ENCODE data around the gene JCAD.
A peak's percentile ranks its signal among the peaks of the same experiment; 100 is the strongest.

JCAD gene

GRCh38 chr10:30048768-30049517, 10.4 kb downstream of the JCAD start:
- Histone ChIP-seq H3K9ac (ENCODE audit: low read length in 5 of 5) (no peak overlapping the region), H3K27ac (ENCODE audit: low read depth, low read length) (peak overlapping the region; percentile 11), H3K9me3 (ENCODE audit: control insufficient read depth in 5 of 5, low read length in 5 of 5) (no peaks in the 10 kb centered on the region), H3K4me1 (ENCODE audit: control insufficient read depth in 5 of 5, insufficient read depth in 5 of 5, low read length in 5 of 5) (peaks cover 0 to 79% (median 4%) of the 10 kb centered on the region in 5 donors), H3K4me3 (ENCODE audit: low read depth in 1 of 5, low read length in 5 of 5) (no peak overlapping the region), H3K36me3 (ENCODE audit: control insufficient read depth in 5 of 5, insufficient read depth in 5 of 5, low read length in 5 of 5) (peaks cover 0 to 25% (median 18%) of the 10 kb centered on the region in 5 donors), H3K27me3 (ENCODE audit: control insufficient read depth in 5 of 5, insufficient read depth in 4 of 5, low read length in 5 of 5) (peaks cover 0 to 4% (median 0%) of the 10 kb centered on the region in 5 donors)

GRCh38 chr10:30047924-30048531, 11.4 kb downstream of the JCAD start:
- Histone ChIP-seq H3K9ac (ENCODE audit: low read length in 5 of 5) (no peak overlapping the region), H3K36me3 (ENCODE audit: control insufficient read depth in 5 of 5, insufficient read depth in 5 of 5, low read length in 5 of 5) (peaks cover 0 to 25% (median 18%) of the 10 kb centered on the region in 5 donors), H3K4me3 (ENCODE audit: low read depth in 1 of 5, low read length in 5 of 5) (no peak overlapping the region), H3K27me3 (ENCODE audit: control insufficient read depth in 5 of 5, insufficient read depth in 4 of 5, low read length in 5 of 5) (peaks cover 0 to 4% (median 0%) of the 10 kb centered on the region in 5 donors), H3K4me1 (ENCODE audit: control insufficient read depth in 5 of 5, insufficient read depth in 5 of 5, low read length in 5 of 5) (peaks cover 0 to 83% (median 8%) of the 10 kb centered on the region in 5 donors), H3K27ac (ENCODE audit: low read depth, low read length) (peak overlapping the region; percentile 11), H3K9me3 (ENCODE audit: control insufficient read depth in 5 of 5, low read length in 5 of 5) (no peaks in the 10 kb centered on the region)

DNA sequence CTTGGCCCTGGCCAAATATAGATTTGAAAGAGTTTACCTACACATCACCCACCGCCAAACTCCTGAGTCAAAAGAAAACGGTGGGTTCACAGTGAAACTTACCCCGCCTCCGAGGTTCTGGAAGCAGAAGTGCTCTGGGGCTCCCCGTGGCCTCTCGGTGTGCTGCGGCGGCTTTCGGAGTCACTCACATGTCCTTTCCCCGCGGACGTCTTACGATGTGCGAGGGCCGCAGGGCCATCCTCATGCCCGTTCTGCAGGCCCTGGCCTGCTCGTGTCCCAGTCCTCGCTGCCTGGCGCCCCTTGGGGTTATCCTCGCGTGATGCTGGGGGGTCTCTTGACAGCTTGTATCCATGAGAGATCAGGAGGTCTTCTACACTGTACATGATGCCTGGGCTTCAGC, 12.0 kb downstream of the JCAD start:
- H3K4me1 ChIP-seq (ENCODE audit: control insufficient read depth in 5 of 5, insufficient read depth in 5 of 5, low read length in 5 of 5) = peaks cover 0 to 86% (median 8%) of the 10 kb centered on the region in 5 donors
- H3K36me3 ChIP-seq (ENCODE audit: control insufficient read depth in 5 of 5, insufficient read depth in 5 of 5, low read length in 5 of 5) = peaks cover 0 to 25% (median 18%) of the 10 kb centered on the region in 5 donors
- no peak overlapping the region for H3K9ac ChIP-seq (ENCODE audit: low read length in 5 of 5)
- no peaks in the 10 kb centered on the region for H3K9me3 ChIP-seq (ENCODE audit: control insufficient read depth in 5 of 5, low read length in 5 of 5)
- no peak overlapping the region for H3K4me3 ChIP-seq (ENCODE audit: low read depth in 1 of 5, low read length in 5 of 5)
- peaks cover 0 to 4% (median 0%) of the 10 kb centered on the region in 5 donors for H3K27me3 ChIP-seq (ENCODE audit: control insufficient read depth in 5 of 5, insufficient read depth in 4 of 5, low read length in 5 of 5)
- H3K27ac ChIP-seq (ENCODE audit: low read depth, low read length) = no peak overlapping the region

- Histone ChIP-seq H3K27ac (ENCODE audit: low read depth, low read length) (no peak overlapping the region), H3K36me3 (ENCODE audit: control insufficient read depth in 5 of 5, insufficient read depth in 5 of 5, low read length in 5 of 5) (peaks cover 0 to 25% (median 18%) of the 10 kb centered on the region in 5 donors), H3K9ac (ENCODE audit: low read length in 5 of 5) (no peak overlapping the region), H3K4me1 (ENCODE audit: control insufficient read depth in 5 of 5, insufficient read depth in 5 of 5, low read length in 5 of 5) (peaks cover 0 to 84% (median 8%) of the 10 kb centered on the region in 5 donors), H3K4me3 (ENCODE audit: low read depth in 1 of 5, low read length in 5 of 5) (no peak overlapping the region), H3K27me3 (ENCODE audit: control insufficient read depth in 5 of 5, insufficient read depth in 4 of 5, low read length in 5 of 5) (peaks cover 0 to 4% (median 0%) of the 10 kb centered on the region in 5 donors), H3K9me3 (ENCODE audit: control insufficient read depth in 5 of 5, low read length in 5 of 5) (no peaks in the 10 kb centered on the region)
Measured at GRCh38 chr10:30046476-30046875, 12.9 kb downstream of the JCAD start.

- no peak overlapping the region for H3K27ac ChIP-seq (ENCODE audit: low read depth, low read length)
- peaks cover 0 to 86% (median 8%) of the 10 kb centered on the region in 5 donors for H3K4me1 ChIP-seq (ENCODE audit: control insufficient read depth in 5 of 5, insufficient read depth in 5 of 5, low read length in 5 of 5)
- H3K36me3 ChIP-seq (ENCODE audit: control insufficient read depth in 5 of 5, insufficient read depth in 5 of 5, low read length in 5 of 5) = peaks cover 0 to 25% (median 18%) of the 10 kb centered on the region in 5 donors
- no peaks in the 10 kb centered on the region for H3K9me3 ChIP-seq (ENCODE audit: control insufficient read depth in 5 of 5, low read length in 5 of 5)
- no peak overlapping the region for H3K9ac ChIP-seq (ENCODE audit: low read length in 5 of 5)
- peaks cover 0 to 4% (median 0%) of the 10 kb centered on the region in 5 donors for H3K27me3 ChIP-seq (ENCODE audit: control insufficient read depth in 5 of 5, insufficient read depth in 4 of 5, low read length in 5 of 5)
- H3K4me3 ChIP-seq (ENCODE audit: low read depth in 1 of 5, low read length in 5 of 5) = no peak overlapping the region
Measured at GRCh38 chr10:30045961-30046360, 13.4 kb downstream of the JCAD start.

DNA sequence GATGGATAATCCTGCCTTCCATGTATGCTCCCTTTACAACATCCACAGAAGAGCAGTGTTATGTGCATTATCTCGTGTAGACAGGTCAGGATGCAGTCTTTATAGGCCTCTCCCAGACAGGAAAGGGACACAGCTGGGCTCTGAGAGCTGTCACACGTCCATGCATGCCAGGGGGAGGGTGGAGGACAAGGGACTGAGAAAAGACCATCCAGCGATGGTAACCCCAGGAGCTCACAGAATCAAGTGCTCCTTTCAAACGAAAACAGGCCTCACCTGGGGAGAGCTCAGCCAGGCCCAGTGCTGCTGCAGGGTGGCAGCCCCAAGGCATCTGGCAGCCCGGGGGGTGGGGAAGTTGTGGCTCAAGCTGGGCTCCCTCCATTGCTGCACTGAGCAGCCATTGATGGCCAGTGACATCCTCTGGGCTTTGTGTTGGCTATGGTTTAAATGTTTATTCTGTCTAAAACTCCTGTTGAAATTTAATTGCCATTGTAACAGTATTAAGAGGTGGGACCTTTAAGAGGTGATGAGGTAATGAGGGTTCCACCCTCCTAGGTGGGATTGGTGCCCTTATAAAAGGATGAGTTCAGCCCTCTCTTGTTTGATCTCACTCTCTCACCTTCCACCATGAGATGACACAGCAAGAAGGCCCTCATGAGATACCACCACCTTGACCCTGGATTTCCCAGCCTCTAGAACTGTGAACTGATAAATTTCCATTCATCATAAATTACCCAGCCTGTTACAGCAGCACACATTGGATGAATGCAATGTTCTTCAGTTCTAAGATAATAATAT, 15.7 kb downstream of the JCAD start:
- Histone ChIP-seq H3K36me3 (ENCODE audit: control insufficient read depth in 5 of 5, insufficient read depth in 5 of 5, low read length in 5 of 5) (peaks cover 0 to 27% (median 22%) of the 10 kb centered on the region in 5 donors), H3K9me3 (ENCODE audit: control insufficient read depth in 5 of 5, low read length in 5 of 5) (no peaks in the 10 kb centered on the region), H3K4me3 (ENCODE audit: low read depth in 1 of 5, low read length in 5 of 5) (no peak overlapping the region), H3K4me1 (ENCODE audit: control insufficient read depth in 5 of 5, insufficient read depth in 5 of 5, low read length in 5 of 5) (peaks cover 0 to 90% (median 8%) of the 10 kb centered on the region in 5 donors), H3K27ac (ENCODE audit: low read depth, low read length) (no peak overlapping the region), H3K9ac (ENCODE audit: low read length in 5 of 5) (no peak overlapping the region), H3K27me3 (ENCODE audit: control insufficient read depth in 5 of 5, insufficient read depth in 4 of 5, low read length in 5 of 5) (peaks cover 0 to 4% (median 0%) of the 10 kb centered on the region in 5 donors)

GRCh38 chr10:30042820-30043219, 16.6 kb downstream of the JCAD start:
- Histone ChIP-seq H3K27me3 (ENCODE audit: control insufficient read depth in 5 of 5, insufficient read depth in 4 of 5, low read length in 5 of 5) (peaks cover 0 to 3% (median 0%) of the 10 kb centered on the region in 5 donors), H3K4me1 (ENCODE audit: control insufficient read depth in 5 of 5, insufficient read depth in 5 of 5, low read length in 5 of 5) (peaks cover 0 to 87% (median 8%) of the 10 kb centered on the region in 5 donors), H3K27ac (ENCODE audit: low read depth, low read length) (peak overlapping the region; percentile 66), H3K4me3 (ENCODE audit: low read depth in 1 of 5, low read length in 5 of 5) (peak overlapping the region in 1 of 5 donors; percentile 5), H3K9me3 (ENCODE audit: control insufficient read depth in 5 of 5, low read length in 5 of 5) (no peaks in the 10 kb centered on the region), H3K9ac (ENCODE audit: low read length in 5 of 5) (no peak overlapping the region), H3K36me3 (ENCODE audit: control insufficient read depth in 5 of 5, insufficient read depth in 5 of 5, low read length in 5 of 5) (peaks cover 0 to 25% (median 21%) of the 10 kb centered on the region in 5 donors)

DNA sequence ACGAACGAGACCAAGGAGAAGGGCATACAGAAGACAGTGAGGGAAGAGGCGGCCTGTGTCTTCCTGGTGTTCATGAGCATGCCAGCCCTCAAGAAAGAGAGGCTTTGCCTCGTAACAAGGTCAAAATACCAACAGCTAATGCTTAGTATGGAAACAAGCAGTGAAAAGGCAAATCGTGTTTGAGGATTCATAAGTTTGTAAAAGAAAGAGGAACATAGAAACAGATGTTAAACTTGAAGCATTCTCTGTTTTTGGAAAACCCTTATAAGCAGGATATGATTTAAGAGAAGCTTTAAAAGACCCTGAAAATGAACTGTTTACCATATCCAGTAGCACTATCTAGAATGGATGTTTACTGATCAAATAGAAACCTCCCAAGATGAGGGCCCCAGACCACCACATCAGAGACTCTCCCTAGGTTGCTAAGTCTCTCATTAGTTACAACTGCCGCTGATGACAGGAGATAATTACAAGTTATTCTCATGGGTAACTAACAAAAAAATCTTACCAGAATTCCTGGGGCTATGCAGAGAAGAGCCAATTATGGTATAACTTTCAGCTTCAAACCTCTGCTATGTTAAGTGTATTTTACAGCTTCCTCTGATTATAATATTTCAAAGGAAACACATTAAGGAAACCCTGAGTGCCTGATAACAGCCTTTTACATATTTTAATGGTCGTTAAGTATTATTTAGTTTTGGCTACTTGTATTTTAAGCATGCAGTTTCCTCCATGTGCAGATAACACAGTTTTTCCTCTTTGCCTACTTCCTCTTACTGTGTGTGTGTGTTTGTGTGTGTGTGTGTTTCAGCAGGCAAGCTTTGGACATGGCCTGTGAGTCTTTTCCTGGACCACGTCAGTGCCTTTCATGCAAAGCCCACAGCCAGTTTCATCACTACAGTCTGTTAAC, 17.9 kb downstream of the JCAD start:
- H3K27ac ChIP-seq (ENCODE audit: low read depth, low read length) = peak overlapping the region; percentile 75

DNA sequence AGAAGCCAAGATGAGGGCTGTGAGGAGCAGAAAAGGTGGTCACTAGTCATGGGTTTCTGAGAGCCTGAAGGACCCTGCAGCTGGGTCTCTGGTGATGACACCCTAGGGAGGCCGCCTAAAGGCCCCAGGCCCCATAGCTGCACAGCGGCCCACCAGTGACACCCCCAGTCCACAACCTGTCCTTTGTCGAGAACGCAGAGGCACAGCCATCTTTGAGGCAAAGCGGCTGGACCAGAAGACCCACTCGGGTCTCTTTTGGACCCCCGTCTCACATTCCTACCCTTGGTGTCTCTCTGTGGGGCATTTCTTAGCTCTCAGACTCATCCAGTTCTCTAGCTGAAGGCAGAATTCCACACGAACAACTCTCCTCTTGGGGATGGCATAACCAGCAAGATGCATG, 18.8 kb downstream of the JCAD start:
- no peaks in the 10 kb centered on the region for H3K9me3 ChIP-seq (ENCODE audit: control insufficient read depth in 5 of 5, low read length in 5 of 5)
- peak overlapping the region; percentile 47 for H3K27ac ChIP-seq (ENCODE audit: low read depth, low read length)
- peaks cover 0 to 79% (median 11%) of the 10 kb centered on the region in 5 donors for H3K4me1 ChIP-seq (ENCODE audit: control insufficient read depth in 5 of 5, insufficient read depth in 5 of 5, low read length in 5 of 5)
- no peak overlapping the region for H3K4me3 ChIP-seq (ENCODE audit: low read depth in 1 of 5, low read length in 5 of 5)
- peaks cover 0 to 11% (median 8%) of the 10 kb centered on the region in 5 donors for H3K36me3 ChIP-seq (ENCODE audit: control insufficient read depth in 5 of 5, insufficient read depth in 5 of 5, low read length in 5 of 5)
- no peak overlapping the region for H3K9ac ChIP-seq (ENCODE audit: low read length in 5 of 5)
- H3K27me3 ChIP-seq (ENCODE audit: control insufficient read depth in 5 of 5, insufficient read depth in 4 of 5, low read length in 5 of 5) = peaks cover 0 to 2% (median 0%) of the 10 kb centered on the region in 5 donors

More for the DNA sequence above, 17.9 kb downstream of the JCAD start:
- Histone ChIP-seq H3K9ac (ENCODE audit: low read length in 5 of 5) (no peak overlapping the region), H3K27me3 (ENCODE audit: control insufficient read depth in 5 of 5, insufficient read depth in 4 of 5, low read length in 5 of 5) (peaks cover 0 to 2% (median 0%) of the 10 kb centered on the region in 5 donors), H3K4me3 (ENCODE audit: low read depth in 1 of 5, low read length in 5 of 5) (no peak overlapping the region), H3K9me3 (ENCODE audit: control insufficient read depth in 5 of 5, low read length in 5 of 5) (no peaks in the 10 kb centered on the region), H3K36me3 (ENCODE audit: control insufficient read depth in 5 of 5, insufficient read depth in 5 of 5, low read length in 5 of 5) (peaks cover 0 to 18% (median 16%) of the 10 kb centered on the region in 5 donors), H3K4me1 (ENCODE audit: control insufficient read depth in 5 of 5, insufficient read depth in 5 of 5, low read length in 5 of 5) (peaks cover 0 to 82% (median 8%) of the 10 kb centered on the region in 5 donors)

All from subcutaneous abdominal adipose tissue (tissue), 5 donors.